Inflammatory macrophage (primary cell): ENCODE data around the gene PTPN5.
"Not testable (repeated sequence)": the region's sequence is repeated elsewhere in the genome, so short reads cannot be mapped to it uniquely, and the experiment has no call there.

Source experiments
- DNase-seq, 2 donors: peaks; one replicate each; pipeline ENCODE4 v3.0.0-alpha.2; 2020 to 2022

Gene PTPN5

DNA sequence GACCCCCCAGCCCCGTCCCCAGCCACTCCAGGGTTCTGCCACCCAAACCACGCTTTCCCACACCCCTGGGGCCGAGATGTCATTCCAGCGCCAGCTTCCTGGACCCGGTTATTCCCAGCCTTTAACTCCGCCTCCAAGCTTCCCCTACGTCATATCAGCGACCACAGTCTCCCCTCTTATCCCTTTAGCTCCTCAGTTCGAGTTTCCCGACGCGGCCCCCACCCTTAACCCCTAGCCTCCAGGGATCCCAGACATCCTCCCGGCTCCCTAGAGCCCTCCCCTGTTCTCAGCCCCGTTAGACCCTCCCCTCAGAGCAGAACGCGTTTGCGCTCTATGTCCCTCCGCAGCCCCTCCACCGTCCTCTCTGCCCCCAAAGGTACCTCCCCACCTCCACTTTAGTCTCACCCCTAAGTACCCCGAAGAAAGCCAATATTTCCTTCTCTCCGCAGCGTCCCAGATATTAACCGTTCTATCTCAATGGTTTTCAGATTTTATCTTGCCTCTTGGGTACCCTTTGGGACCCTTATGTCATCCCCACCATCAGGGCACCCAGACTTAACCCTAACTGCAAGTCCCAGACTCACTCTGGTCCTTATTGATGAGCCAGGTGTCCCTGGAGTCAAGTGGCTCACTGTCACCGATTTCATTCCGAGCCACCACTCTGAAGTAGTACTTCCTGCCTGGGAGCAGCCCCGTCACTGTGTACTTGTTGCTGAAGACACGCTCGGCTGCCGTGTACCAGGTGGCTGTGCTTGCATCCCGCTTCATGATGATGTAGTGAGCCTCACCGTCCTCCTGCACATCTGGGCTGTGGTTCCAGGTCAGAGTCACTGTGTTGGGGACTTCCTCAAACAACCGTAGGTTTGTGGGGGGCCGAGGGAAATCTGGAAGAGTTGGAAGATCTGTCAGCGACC lies 85.0 kb downstream of the PTPN5 start:
- peak in 1 of 2 donors; percentile 8 for DNase-seq

DNA sequence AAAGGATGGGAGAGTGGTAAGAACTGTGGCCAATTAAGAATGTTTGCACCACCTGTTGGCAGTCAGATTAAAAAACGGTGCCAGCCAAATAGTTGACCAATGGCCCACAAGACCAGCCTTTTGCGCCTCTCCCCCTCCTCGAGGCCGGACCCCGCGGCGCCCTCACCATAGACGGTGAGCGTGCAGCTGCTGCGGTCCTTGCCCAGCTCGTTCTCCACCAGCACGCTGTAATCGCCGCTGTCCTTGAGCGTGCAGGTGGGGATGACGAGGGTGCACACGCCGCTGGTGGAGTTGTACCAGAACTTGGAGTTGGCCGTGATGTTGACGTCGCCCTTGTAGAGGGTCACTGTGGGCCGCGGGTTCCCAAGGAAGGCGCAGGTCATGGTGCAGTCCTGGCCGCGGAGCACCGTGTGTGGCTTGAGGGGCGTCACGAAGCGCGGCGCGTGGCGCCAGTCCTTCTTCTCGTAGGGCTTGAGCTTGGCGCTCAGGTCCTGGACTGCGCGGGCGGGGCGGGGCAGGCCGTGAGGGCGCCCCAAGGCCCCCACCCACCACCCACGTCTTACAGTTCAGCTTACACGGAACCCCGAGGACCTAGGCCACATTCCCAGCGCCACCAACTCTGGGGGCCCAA lies 85.8 kb downstream of the PTPN5 start:
- DNase-seq: peak in 1 of 2 donors; percentile 23

DNA sequence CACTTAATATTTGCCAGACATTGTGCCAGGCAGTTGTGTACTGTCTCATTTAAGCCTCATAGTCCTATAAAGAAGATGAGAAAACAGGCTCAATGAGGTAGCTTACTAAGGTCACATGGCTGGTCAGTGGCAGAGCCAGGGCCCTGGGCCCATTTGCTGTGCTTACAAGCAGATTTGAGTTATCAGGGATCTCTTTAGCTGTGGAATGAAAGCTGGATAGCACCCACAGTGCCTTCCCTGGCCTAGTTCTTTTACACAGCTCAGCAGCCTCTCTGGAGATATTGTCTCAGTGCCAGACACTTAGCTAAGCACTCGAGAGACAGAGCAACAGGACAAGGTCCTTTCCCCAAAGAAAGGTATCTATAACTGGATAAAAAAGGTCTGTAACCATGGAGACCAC lies 86.9 kb downstream of the PTPN5 start:
- DNase-seq: no peak

DNA sequence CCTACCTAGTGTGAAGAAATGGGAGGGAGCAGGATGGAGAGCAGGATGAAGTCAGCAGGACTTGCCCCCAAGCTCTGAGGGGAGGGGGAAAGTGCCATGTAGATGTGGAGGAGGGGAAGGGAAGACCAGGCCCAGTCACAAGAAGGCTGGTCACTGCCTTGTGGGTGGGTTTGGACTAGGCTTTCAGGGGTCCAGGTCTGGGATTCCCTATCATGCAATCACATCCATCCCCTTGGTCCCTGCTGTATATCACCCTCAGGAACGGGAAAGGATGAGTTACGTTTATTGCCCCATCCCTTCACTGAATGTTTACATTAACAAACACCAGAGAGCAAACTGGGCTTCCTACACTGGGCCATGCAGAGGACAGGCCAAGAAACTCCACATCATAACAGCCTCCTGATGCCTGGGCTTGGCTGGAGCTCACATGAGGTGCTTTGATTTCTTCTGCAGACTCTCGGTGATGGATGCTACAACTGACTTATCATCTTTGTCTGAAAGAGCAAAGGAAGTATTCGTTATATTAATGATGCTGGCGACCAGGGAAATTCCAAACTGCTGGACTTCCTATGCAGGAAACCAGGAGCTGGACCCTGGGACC lies 87.5 kb downstream of the PTPN5 start:
- DNase-seq: no peak

DNA sequence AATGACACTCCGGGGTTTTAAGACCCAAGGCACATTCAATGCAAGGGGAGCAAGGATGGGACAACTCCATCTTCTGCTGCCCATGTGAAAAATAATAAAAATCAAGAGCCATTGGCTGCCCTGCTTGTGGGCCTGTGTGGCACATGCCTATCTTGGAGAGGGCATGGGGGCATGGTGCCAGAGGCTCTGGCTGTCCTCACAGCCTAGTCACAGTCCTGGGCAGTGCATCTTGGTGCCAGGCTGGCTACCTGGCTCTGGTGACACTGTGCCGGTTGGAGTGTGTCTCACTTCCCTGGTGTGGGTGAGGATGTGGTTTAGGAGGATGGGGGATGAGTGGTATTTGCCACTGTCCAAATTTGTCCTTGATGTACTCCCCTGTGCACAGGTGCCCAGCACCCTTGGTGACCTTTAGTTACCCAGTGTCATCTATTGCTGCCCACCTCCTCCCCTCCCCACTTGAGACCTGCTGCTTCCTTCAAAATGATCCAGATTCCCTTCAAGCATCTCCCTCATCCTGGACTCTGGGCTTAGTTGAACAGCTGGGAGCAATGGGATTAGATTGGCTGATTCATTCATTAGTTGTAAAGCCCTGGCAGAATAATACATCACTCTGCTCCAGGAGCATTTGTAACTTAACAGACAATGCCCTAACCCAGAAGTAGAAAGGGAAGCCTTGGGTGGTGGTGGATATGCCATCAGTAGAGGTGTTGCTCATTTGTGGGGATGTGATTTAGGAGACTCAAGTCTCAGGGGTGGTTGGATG lies 88.4 kb downstream of the PTPN5 start:
- DNase-seq: no peak

DNA sequence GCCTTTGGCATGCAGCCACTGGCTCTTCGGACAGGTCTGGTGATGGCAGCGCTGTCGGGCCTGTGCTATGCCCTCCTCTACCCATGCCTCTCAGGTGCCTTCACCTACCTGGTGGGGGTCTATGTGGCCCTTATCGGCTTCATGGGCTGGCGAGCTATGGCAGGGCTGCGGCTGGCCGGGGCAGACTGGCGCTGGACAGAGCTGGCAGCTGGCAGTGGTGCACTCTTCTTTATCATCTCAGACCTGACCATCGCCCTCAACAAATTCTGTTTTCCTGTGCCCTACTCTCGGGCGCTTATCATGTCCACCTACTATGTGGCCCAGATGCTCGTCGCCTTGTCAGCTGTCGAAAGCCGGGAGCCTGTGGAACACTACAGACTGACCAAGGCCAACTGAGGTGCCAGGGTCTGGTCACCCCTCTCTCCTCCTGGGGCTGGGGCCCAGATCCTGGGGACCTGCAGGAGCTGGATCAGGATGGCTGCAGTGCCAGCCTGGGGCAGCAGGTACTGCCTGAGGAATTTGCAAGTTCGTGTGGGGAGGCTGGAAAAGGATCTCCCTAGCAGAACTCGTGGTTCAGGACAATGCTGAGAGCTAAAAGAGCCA lies 89.9 kb downstream of the PTPN5 start:
- DNase-seq: no peak

DNA sequence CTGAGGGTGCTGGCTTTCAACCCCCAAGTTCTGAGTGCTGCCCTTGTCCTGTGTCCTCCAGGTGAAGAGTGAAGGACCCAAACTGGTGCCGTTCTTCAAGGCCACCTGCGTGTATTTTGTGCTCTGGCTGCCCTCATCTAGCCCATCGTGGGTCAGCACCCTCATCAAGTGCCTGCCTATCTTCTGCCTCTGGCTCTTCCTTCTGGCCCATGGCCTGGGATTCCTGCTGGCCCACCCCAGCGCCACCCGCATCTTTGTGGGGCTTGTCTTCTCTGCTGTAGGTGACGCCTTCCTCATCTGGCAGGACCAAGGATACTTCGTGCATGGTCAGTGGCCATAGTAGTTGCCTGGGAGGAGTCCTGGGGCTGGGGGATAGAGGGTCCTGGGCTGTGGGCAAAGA lies 90.7 kb downstream of the PTPN5 start:
- no peak for DNase-seq

DNA sequence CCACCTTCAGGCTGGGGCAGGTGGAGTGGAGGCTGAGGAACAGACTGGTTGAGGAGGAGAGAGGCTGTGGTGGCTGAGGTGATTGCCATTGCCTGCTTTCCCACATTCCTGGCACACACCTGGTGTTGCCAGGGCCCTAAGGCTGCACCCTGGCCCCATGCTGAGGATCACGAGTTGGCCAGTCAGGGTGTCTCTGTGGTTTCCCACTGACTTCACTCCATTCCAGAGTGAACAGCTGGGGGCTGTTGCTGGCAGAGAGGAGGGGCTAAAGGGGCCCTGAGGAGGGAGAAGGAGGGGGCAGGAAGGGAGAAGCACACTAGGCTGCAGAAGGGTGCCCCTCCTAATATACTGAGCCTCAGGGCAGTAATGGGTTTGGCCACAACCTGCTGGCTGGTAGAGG lies 91.2 kb downstream of the PTPN5 start:
- DNase-seq: peak in 1 of 2 donors; percentile 41

DNA sequence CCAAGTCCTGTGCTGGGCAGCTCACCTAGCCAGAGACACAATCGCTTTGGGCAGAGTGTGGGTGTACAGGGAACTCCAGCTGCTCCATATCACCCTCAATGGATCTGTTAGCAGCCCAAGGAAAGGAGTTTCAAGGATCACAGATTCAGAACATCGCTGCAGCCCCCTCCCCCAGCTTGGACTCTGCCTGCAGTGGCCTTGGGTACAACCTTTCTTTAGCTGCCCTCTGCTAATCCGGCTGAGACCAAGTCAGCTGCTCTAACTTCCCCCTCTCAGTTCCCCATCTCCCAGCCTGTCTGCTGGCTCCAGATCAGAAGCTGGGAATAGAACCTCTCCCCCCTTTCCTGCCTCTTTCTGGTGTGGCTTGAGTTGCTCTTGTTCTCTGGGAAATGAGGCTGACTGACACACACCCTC lies 91.7 kb downstream of the PTPN5 start:
- DNase-seq: peak; percentile 72 to 82

DNA sequence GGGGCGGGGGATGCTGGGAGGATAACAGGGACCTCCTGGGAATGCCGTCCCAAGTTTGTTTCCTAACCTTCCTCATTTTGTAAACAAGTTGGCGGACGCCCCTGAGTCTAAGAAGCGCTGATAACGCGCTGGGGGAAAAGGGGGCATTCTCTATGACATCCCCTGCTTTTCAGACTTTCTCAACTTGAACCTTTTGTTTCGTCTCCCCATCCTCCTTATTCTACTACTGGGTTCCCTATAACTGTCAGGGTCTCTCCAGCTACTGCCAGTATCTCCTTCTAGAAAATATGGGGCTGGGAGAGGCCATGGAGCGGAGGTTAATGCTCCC lies 92.4 kb downstream of the PTPN5 start:
- DNase-seq: no peak

DNA sequence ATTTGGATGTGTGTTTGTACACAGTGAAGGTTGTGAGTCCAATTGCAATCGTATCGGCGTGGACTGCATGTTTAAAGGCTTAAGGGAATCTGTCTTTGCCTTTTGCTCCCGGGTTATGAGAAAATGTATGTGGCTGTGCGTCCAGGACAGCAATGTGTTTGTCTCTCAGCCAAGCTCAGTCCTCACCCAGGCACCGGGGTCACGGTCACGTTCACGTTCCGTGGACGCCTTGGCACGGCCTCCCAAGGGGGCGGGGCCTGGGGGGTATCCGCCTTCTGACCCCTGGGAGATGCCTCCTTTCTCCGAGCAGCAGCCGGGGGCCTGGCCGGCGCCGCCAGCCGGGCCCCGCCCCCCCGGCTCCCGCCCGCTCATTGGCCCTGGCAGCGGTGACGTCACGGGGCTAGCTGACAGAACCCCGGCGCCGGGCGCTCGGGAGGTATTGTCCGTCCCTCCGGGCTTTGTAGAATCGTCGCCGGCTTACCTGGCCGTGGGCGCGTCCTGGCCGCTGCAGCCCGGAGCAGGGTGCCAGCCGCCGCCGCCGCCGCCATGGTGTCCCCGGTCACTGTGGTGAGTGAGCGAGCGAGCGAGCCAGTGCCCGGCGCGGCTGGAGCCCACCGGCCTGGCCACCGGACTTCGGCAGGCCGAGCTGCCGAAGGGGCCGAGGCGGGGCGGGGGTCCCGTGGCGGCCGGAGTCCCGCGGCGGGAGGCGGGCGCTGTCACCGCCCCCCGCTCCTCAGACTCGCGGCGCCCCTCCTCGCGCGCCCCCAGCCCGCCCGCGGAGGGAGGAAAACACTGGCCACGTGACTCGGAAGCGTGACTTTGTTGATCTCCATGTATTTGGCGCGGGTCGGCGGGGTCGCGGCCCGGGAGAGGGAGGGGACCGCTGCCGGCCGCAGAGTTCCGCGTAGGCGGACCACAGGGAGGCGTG lies 93.0 kb downstream of the PTPN5 start, which contains the start of gene TMEM86A:
Gene TMEM86A, plus strand, starts transcription at position 439 of the 928 bp plus-strand sequence. Its CDS starts 108 bp downstream, at position 547.
- DNase-seq: peak; percentile 92 to 93

DNA sequence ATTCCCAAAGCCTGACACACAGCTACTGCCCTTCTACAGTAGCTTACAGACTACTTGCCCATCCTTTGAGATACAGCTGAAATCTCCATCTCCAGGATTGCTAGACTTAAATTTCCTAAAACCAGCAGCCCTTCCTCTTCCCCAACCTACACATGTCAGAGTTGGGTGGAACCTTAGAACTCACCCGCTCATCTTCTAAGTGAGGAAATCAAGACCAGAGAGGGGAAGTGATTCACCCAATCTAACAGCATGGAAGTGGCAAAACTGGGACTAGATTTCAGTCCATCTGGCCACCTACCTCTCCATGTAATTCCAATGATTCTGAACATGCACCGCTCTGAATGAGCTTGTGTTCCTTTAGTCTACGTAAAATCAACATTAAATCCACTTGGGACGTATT lies 94.0 kb downstream of the PTPN5 start:
- peak; percentile 81 to 85 for DNase-seq

DNA sequence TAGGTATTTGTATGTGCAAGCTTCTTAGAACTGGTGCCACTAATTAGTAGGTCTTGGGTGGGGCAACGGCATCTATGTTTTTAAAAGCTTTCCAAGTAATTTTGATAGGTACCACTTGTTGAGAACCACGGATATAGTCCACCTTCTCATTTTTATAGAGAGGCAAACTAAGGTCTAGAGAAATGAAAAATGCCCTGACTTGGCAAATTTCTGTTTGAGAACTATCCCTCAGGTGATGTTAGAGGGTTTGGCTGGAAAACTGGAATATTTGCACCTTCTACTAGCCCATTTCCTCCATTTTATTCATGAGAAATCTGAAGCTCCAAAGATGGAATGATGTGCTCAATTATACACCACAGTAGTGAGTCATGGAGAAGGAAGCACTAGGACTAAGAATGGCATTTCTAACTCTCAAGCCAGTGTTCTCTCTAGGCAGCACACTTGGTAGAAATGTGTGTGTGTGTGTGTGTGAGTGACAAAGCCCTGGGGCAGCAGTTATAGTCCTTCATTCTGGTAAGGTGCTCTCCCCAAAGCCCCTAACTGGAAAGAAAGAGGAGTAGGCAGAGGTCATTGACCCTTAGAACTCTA lies 94.9 kb downstream of the PTPN5 start:
- no peak for DNase-seq

DNA sequence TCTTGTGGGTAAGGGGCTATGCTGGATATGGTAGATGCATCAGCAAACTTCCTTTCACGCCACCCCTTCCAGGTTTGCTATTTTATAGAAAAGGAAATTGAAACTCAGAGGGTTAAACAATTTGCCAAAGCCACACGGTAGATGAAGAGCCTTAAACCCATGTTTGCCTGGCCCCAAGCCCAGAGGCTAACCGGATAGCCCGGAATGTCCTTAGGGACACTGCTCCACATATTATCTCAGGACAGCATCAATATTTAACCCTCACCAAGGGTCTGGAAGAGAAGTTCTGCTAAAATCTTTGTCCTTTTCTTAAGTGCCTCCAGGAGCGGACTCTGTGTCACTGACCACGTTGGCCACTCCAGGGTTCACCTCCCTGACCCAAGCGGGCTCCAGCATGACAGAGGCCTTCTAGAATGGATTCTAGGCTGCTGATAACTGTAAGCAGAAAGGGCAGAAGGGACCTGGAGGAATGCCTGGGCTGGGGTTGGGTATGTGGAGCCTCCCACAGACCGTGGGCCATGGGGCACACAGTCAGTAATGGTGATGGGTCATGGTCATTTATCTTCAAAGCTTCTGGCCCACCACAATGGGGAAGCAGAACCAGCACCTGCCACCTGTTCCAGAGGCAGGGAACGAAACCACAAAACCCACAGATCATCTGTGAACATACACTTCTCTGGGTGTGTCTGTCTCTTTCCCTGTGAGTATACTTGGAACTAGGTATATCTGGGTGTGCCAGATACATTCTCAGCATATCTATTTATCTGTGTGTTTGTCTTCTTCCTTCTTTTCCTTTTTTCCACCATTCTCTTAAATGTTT lies 98.4 kb downstream of the PTPN5 start:
- DNase-seq: no peak

DNA sequence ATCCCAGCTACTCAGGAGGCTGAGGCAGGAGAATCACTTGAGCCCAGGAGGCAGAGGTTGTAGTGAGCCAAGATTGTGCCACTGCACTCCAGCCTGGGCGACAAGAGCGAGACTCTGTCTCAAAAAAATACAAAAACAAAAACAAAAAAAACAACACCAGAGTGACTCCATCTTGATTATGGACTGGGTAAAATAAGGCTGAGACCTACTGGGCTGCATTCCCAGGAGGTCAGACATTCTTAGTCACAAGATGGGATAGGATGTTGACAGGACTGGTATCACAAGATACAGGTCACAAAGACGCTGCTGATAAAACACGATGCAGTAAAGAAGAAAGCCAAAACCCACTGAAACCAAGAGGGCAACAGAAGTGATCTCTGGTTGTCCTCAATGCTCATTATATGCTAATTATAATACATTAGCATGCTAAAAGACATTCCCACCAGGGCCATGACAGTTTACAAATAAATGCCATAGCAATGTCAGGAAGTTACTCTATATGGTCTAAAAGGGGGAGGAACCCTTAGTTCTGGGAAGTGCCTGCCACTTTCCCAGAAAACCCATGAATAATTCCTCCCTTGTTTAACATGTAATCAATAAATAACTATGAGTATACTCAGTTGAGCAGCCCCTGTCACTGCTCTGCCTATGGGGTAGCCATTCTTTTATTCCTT lies 100.0 kb downstream of the PTPN5 start:
- not testable (repeated sequence) for DNase-seq

DNA sequence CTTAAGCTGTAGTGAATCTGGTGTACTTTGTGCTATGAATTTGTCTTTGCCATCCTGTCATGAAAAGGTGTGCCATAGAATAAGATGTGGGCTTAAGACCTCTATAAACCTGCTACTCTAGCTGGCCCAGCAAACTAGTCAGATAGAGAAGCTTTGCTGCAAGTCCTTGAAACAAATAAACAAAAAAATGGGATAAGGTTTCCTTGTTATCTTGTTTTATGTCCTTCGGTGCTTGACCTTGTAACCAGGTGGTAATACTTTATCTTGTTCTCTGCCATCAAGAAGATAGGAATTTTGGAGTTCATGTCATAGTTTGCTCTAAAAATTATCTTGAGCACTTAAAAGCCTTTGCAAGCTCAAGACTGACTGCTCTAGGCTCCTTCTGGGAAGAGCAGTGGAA lies 107.3 kb downstream of the PTPN5 start:
- DNase-seq: no peak

DNA sequence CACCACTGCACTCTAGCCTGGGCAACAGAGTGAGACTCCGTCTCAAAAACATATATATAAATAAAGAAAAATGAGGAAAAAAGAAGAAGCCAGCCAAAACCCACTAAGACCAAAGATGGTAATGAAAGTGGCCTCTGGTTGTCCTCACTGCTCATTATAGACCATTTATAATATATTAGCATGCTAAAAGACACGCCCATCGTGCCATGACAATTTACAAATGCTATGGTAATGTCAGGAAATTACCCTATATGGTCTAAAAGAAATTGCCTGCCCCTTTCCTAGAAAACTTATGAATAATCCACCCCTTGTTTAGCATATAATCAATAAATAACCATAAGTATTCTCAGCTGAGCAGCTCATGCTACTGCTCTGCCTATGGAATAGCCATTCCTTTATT lies 109.1 kb downstream of the PTPN5 start:
- DNase-seq: no peak

DNA sequence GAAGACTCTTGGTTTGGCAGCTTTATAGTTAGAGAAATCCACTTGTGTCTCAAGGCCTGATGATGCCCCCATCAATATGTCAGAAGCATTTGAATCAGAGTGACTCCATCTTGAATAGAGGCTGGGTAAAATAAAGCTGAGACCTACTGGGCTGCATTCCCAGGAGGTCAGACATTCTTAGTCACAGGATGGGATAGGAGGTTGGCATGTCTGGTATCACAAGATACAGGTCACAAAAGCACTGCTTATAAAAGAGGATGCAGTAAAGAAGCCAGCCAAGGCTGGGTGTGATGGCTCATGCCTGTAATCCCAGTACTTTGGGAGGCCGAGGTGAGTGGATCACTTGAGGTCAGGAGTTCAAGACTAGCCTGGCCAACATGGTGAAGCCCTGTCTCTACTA lies 109.6 kb downstream of the PTPN5 start:
- DNase-seq: not testable (repeated sequence)
